B cell (primary cell): ENCODE measurements around the gene ASB2.

ENCODE experiments used
- CTCF ChIP-seq: fragments of 200-600 bp; IDR thresholded peaks from one replicate; pipeline ENCODE4 v1.8.0; 2022; ENCODE audit warnings: antibody characterized with exemption, mild to moderate bottlenecking
- EZH2 ChIP-seq: IDR thresholded peaks from 2 replicates; pipeline ENCODE4 v1.6.1; 2012; ENCODE audit warnings: borderline replicate concordance, low read depth, mild to moderate bottlenecking, moderate library complexity, low read length; ENCODE audit not compliant: insufficient read depth, poor library complexity, severe bottlenecking

DNA sequence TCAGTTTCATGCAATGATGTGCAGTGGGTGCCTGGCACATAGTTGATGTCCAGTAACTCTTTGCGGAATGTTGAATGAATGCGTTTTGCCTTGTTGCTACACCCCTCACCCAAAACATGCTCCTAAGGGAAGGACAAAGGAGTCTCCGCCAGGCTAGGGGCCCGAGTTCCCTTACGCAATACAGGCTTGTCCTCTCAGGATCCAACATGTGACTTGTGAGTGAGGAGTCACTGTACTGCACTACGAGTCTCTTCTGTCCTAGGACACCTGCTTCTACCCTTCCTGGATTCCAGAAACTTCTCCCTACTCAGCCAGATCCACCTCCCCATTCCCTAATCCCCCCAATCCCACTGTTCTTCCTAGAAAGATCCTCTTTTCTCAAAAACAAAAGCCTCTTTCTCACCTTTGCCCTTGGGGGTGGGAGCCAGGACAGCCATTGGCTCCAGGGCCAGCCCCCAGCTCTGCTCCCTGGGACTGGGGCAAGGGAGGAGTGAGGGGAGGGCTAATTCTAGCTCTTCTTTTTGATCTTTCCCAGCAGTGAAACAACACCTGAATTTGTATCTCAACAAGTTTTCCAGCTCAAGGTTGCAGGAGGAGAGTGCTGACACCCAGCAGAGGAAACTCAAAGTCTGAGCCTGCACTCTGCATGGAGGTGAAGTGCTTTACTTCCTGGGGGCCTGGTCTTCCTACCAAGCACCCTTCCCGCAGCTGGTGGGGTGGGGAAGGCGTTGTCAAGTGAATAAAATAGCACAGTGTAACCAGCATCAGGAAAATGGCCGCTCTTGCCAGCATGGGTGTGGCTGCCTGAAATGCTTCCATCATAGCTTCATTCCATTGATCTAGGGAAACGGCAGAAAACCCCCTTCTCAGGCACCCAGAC lies 46.4 kb upstream of the ASB2 start:
- TF ChIP-seq CTCF: no peak
- TF ChIP-seq EZH2: no peak
